ENCODE measurements around the gene HAUS7.

HAUS7 gene

GRCh38 chrX:153454901-153455550, 15.3 kb downstream of the HAUS7 start:
- no peak for DNase-seq

GRCh38 chrX:153450949-153451277, 19.5 kb downstream of the HAUS7 start:
- DNase-seq: no peak

GRCh38 chrX:153450114-153450948, 20.0 kb downstream of the HAUS7 start:
- no peak for DNase-seq

GRCh38 chrX:153449368-153450113, 20.8 kb downstream of the HAUS7 start:
- no peak for DNase-seq

- no peak for DNase-seq
These were observed 21.6 kb downstream of the HAUS7 start for GRCh38 chrX:153448556-153449367.

GRCh38 chrX:153447581-153447960, 22.8 kb downstream of the HAUS7 start:
- no peak for DNase-seq

GRCh38 chrX:153446950-153447580, 23.3 kb downstream of the HAUS7 start:
- DNase-seq: no peak

- no peak for DNase-seq
These were observed 23.8 kb downstream of the HAUS7 start for GRCh38 chrX:153446636-153446936.

GRCh38 chrX:153445856-153446635, 24.3 kb downstream of the HAUS7 start, which contains the start of gene TREX2:
TREX2 (minus strand) TSS chrX:153446056; CDS start chrX:153445430, 626 bp downstream.
- DNase-seq: no peak

GRCh38 chrX:153445106-153445855, 25.1 kb downstream of the HAUS7 start:
- DNase-seq: no peak

GRCh38 chrX:153444333-153445011, 25.9 kb downstream of the HAUS7 start:
- DNase-seq: no peak

- DNase-seq: no peak
These were observed 26.7 kb downstream of the HAUS7 start for GRCh38 chrX:153443476-153444332.

GRCh38 chrX:153442463-153442862, 27.9 kb downstream of the HAUS7 start:
- no peak for DNase-seq

- no peak for DNase-seq
These were observed 28.4 kb downstream of the HAUS7 start for GRCh38 chrX:153441981-153442380.

- no peak for DNase-seq
These were observed 29.1 kb downstream of the HAUS7 start for GRCh38 chrX:153441296-153441695.

GRCh38 chrX:153440556-153441135, 29.7 kb downstream of the HAUS7 start:
- no peak for DNase-seq

- DNase-seq: no peak
These were observed 30.4 kb downstream of the HAUS7 start for GRCh38 chrX:153439977-153440376.

GRCh38 chrX:153438532-153438931, 31.8 kb downstream of the HAUS7 start:
- DNase-seq: no peak

- no peak for DNase-seq
These were observed 34.5 kb downstream of the HAUS7 start for GRCh38 chrX:153435845-153436244.

Data from CD4-positive, alpha-beta T cell treated with Interleukin-17A for 4 hours (primary cell).